NB4 (cell line): Measurements from ENCODE around the gene CHST15.

ENCODE experiments used
- POLR2A ChIP-seq: IDR thresholded peaks from 2 replicates; pipeline ENCODE4 v1.6.1; 2011; ENCODE audit warnings: mild to moderate bottlenecking; ENCODE audit not compliant: insufficient read length; ENCODE audit errors: extremely low read depth
- TF ChIP-seq, protein P1 (sequence below): IDR thresholded peaks from one replicate; pipeline ENCODE4 v1.5.1; 2012; ENCODE audit warnings: low read depth, low read length

DNA sequence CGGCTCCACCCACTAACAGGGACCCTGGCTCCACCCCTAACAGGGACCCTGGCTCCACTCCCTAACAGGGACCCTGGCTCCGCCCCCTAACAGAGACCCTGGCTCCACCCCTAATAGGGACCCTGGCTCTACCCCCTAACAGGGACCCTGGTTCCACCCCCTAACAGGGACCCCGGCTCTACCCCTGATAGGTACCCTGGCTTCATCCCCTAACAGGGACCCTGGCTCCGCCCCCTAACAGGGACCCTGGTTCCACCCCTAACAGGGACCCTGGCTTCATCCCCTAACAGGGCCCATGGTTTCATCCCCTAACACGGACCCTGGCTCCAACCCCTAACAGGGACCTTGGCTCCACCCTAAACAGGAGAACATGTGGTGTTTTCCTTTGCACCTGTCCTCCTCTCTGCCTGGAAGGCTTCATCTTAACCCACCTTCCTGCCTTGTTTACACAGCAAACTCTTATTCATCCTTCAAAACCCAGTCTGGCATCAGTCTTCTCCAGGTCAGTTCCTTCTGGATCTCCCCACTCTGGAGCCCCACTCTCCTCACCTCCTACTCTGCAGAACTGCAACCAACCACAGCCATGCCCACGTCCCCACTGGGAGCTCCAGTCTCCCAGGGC lies 58.0 kb downstream of the CHST15 start:
- TF ChIP-seq, protein P1, sequence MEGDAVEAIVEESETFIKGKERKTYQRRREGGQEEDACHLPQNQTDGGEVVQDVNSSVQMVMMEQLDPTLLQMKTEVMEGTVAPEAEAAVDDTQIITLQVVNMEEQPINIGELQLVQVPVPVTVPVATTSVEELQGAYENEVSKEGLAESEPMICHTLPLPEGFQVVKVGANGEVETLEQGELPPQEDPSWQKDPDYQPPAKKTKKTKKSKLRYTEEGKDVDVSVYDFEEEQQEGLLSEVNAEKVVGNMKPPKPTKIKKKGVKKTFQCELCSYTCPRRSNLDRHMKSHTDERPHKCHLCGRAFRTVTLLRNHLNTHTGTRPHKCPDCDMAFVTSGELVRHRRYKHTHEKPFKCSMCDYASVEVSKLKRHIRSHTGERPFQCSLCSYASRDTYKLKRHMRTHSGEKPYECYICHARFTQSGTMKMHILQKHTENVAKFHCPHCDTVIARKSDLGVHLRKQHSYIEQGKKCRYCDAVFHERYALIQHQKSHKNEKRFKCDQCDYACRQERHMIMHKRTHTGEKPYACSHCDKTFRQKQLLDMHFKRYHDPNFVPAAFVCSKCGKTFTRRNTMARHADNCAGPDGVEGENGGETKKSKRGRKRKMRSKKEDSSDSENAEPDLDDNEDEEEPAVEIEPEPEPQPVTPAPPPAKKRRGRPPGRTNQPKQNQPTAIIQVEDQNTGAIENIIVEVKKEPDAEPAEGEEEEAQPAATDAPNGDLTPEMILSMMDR, result no peak
- TF ChIP-seq POLR2A, result no peak
